ENCODE measurements around the gene HAPLN3. TPM values are rescaled to one million over a fixed set of nuclear protein-coding genes. Genes with fewer than 3 reads are reported as not detected.

Gene HAPLN3
- total RNA-seq, 1 experiment from 2014 or later: 2.4 TPM

DNA sequence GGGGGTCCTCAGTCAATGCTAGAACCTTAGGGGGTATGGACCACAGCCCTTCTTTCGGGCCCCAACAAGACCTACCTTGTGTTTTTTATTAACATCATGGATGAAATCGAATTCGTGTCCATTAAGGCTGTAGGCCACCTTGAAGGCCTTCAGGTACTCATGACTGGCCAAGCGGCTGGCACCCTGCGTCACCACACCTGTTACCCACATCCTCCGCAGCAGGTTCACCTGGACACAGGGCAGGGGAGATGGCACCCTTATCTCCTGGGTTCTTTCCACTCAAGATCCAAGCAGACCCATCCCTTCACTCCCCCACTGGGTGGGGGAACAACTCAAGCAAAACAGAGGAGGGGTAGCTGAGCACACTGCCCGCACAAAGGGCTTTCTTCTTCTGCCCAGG, 11.2 kb upstream of the HAPLN3 start:
- no peak for DNase-seq
- no peak overlapping the region for H3K4me2 ChIP-seq
- BruUV-seq (replicated peaks): no TSS peak
- intact Hi-C loops (cut with micrococcal nuclease; ENCODE audit: unreplicated experiment): no loop called here
- ChIA-PET CTCF (no interaction called here), POLR2A (ENCODE audit: unreplicated experiment) (no interaction called here)
- no peak overlapping the region for H3K4me3 ChIP-seq
- H4K20me1 ChIP-seq (ENCODE audit: insufficient read depth): no peaks in the 10 kb centered on the region
- H3K9me3 ChIP-seq (ENCODE audit: insufficient read depth, low read depth): no peaks in the 10 kb centered on the region
- no peaks in the 10 kb centered on the region for H3K36me3 ChIP-seq (ENCODE audit: low read depth)
- H3F3A ChIP-seq (ENCODE audit: insufficient read depth, low read depth): no peaks in the 10 kb centered on the region
- no peak overlapping the region for H2AFZ ChIP-seq
- H3K27me3 ChIP-seq (ENCODE audit: insufficient read depth, low read depth): no peaks in the 10 kb centered on the region
- H3K79me2 ChIP-seq (ENCODE audit: low read depth): no peaks in the 10 kb centered on the region
- H3K4me1 ChIP-seq (replicated peaks; ENCODE audit: insufficient read depth): peaks cover 4% of the 10 kb centered on the region
- H3K27ac ChIP-seq: no peak overlapping the region
- H3K9me2 ChIP-seq (ENCODE audit: insufficient read depth): no peaks in the 10 kb centered on the region
- no peak for TF ChIP-seq EZH2 (IDR thresholded peaks at IDR 0.05; ENCODE audit: low read depth)
- no peak for TF ChIP-seq CTCF (conservative IDR thresholded peaks at IDR 0.05)

- no peak for TF ChIP-seq EZH2 (IDR thresholded peaks at IDR 0.05; ENCODE audit: low read depth)
- no peak for TF ChIP-seq CTCF (conservative IDR thresholded peaks at IDR 0.05)
- Histone ChIP-seq H2AFZ (no peak overlapping the region), H3K4me3 (no peak overlapping the region), H3K9me2 (ENCODE audit: insufficient read depth) (no peaks in the 10 kb centered on the region), H3K4me1 (replicated peaks; ENCODE audit: insufficient read depth) (peaks cover under 1% of the 10 kb centered on the region; the same call in 1 of the 2 replicates), H3K27me3 (ENCODE audit: insufficient read depth, low read depth) (no peaks in the 10 kb centered on the region), H3K9me3 (ENCODE audit: insufficient read depth, low read depth) (no peaks in the 10 kb centered on the region), H4K20me1 (ENCODE audit: insufficient read depth) (no peaks in the 10 kb centered on the region), H3F3A (ENCODE audit: insufficient read depth, low read depth) (no peaks in the 10 kb centered on the region), H3K36me3 (ENCODE audit: low read depth) (no peaks in the 10 kb centered on the region), H3K27ac (no peak overlapping the region), H3K79me2 (ENCODE audit: low read depth) (no peaks in the 10 kb centered on the region), H3K4me2 (no peak overlapping the region)
- intact Hi-C loops (cut with micrococcal nuclease; ENCODE audit: unreplicated experiment): no loop called here
- ChIA-PET POLR2A (ENCODE audit: unreplicated experiment) (no interaction called here), CTCF (no interaction called here)
- DNase-seq: no peak
- no TSS peak for BruUV-seq (replicated peaks)
Observed at GRCh38 chr15:88906130-88906529, 10.8 kb upstream of the HAPLN3 start.

DNA sequence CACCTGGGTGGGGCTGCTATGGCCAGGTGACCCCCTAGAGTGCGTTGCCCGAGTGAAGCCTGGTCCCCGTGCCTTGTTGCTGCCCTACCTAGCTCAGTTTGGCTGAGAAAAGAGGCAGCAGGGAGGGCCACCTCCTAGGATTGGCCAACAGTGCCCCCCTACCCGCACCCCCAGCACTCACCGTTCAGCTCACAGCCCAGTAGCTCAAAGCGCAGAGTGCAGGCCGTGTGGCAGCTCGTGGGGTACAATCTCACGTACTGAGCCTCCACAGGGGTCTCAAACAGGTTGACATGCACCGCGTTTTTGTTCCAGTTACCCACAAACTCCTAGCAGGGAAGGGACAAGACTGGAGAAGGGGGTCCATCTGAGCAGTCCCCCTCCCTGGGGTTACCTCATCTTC, 10.2 kb upstream of the HAPLN3 start:
- no peaks in the 10 kb centered on the region for H3K79me2 ChIP-seq (ENCODE audit: low read depth)
- H3K9me2 ChIP-seq (ENCODE audit: insufficient read depth): no peaks in the 10 kb centered on the region
- no peaks in the 10 kb centered on the region for H3K27me3 ChIP-seq (ENCODE audit: insufficient read depth, low read depth)
- H3K27ac ChIP-seq: no peak overlapping the region
- H3K4me2 ChIP-seq: no peak overlapping the region
- H3K4me1 ChIP-seq (replicated peaks; ENCODE audit: insufficient read depth): 0 out of 2 replicates have a peak, but pooled peaks cover 3% of the 10 kb centered on the region
- ChIA-PET POLR2A (ENCODE audit: unreplicated experiment) (interaction anchor here (0.5 kb wide), 1 partner anchor 1355 kb away, joined by 4 read pairs; no protein-coding TSS in a partner anchor), CTCF (interaction anchor here (0.6 to 1.5 kb wide), 3 partner anchors 10 to 394 kb away, joined by 3 to 7 read pairs (median 4); partner anchors contain the start of gene HAPLN3)
- no TSS peak for BruUV-seq (replicated peaks)
- H2AFZ ChIP-seq: no peak overlapping the region
- no peak for DNase-seq
- H3K36me3 ChIP-seq (ENCODE audit: low read depth): no peaks in the 10 kb centered on the region
- TF ChIP-seq EZH2 (IDR thresholded peaks at IDR 0.05; ENCODE audit: low read depth): no peak
- no peak for TF ChIP-seq CTCF (conservative IDR thresholded peaks at IDR 0.05)
- no peak overlapping the region for H3K4me3 ChIP-seq
- no peaks in the 10 kb centered on the region for H3F3A ChIP-seq (ENCODE audit: insufficient read depth, low read depth)
- no peaks in the 10 kb centered on the region for H4K20me1 ChIP-seq (ENCODE audit: insufficient read depth)
- intact Hi-C loops (cut with micrococcal nuclease; ENCODE audit: unreplicated experiment): loop anchor here (2.0 kb wide), 1 partner anchor 337 kb away; the partner anchor contains the start of gene FANCI
- no peaks in the 10 kb centered on the region for H3K9me3 ChIP-seq (ENCODE audit: insufficient read depth, low read depth)
